Measurements from ENCODE around the gene CSF2RB.
"Not testable (repeated sequence)": the region's sequence is repeated elsewhere in the genome, so short reads cannot be mapped to it uniquely, and the experiment has no call there.

Gene CSF2RB

DNA sequence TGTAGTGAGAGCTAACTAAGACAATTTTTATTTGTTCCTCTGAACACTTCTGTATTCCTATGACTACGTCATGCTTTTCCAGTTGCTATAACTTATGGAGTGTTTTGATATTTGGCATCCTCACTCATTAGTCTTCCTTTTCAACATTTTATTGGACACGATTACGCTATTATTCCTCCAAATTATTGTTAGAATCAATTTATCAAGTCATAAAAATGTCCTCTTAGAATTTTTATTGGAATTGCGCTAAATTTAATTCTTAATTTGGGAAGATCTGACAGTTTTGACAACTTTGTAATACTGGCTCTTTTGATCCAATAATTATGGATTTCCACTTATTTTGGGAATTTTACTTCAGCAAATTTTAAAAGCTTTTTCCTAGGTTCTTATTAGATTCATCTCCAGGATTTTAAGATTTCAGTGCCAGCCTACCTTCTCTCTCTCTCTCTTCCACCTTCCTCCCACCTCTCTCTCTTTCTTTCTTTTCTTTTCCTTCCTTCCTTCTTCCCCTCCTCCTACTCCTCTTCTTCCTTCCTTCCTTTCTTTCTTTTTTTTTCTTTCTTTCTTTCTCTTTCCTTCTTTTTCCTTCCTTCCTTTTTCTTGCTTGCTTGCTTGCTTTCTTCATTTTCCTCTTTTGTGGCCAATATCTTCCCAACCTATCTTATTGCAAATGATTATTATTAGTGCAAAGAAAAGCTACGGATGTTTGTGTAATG is 55.0 kb downstream of the CSF2RB start:
- DNase-seq (ENCODE audit: low spot score), result no peak

DNA sequence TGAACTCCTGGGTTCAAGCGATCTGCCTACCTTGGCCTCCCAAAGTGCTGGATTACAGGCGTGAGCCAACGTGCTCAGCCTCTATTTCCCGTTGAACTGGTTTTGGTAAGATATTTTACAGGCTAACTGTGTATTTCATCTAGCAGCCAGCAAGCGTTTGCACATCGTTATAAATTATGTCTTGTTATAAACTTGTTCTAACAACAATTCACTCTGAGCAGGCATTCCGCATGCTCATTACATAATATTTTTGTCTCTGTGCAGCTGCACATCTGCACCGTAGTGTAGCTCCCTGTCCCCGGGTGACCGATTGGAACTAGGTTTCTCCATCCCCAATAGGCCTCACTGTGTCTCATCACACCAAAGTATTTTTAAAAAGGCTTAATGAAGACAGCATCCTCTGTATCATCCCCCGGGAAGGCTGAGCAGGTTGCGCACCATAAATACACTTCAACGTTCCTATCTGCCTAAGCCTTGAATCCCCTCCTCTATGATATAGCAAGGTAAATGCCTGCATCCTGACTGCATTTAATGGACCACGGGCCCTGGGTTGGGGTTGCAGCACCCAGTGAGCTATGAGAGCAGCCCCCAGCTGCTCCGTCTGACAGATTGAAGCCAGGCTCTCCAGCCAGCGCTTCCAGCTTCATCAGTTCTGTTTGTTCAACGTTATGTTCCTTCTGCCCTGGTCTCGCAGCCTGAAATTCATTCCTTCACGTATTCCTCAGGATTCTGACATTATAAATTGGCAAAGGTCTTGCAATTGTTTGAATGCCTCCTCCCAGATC is 58.1 kb downstream of the CSF2RB start:
- DNase-seq (ENCODE audit: low spot score), result no peak

DNA sequence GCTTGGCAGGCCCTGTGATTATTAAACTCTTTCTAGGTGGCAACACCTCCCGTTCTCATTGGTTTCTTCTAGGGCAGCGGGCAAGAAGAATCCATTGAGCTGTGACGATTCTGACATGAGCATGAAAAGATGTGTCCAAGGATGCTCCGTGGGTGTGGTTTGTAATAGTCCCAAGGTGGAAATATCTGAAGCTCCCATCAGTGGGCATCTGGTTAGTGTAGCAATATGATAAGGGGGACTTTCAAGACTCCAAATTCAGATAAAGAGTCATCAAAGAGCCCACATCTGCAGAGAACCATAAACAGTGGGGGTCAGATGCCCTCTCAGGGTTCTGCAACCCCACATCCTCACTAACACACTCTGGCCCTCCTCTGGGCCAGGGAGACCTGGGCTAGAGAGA is 63.2 kb downstream of the CSF2RB start:
- no peak for DNase-seq (ENCODE audit: low spot score)

DNA sequence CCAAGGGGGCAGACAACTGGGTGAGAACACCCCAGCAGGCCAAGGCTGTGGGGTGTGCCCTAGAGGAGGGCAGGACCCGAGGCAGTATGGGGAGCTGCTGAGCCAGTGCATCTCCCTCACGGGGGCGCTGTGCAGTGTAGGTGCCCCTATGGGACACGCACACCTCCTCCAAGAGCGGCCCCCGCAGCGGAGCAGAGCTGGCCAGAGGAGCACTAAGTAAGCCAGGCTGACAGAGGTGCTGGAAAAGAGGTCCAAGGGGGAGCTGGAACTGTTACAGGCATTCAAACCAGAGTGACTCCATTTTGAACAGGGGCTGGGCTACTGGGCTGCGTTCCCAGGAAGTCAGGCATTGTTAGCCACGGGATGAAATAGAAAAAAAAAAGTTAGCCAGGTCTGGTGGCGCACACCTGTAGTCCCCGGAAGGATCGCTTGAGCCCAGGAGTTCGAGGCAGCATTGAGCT is 64.0 kb downstream of the CSF2RB start:
- DNase-seq (ENCODE audit: low spot score), result peak; percentile 83

DNA sequence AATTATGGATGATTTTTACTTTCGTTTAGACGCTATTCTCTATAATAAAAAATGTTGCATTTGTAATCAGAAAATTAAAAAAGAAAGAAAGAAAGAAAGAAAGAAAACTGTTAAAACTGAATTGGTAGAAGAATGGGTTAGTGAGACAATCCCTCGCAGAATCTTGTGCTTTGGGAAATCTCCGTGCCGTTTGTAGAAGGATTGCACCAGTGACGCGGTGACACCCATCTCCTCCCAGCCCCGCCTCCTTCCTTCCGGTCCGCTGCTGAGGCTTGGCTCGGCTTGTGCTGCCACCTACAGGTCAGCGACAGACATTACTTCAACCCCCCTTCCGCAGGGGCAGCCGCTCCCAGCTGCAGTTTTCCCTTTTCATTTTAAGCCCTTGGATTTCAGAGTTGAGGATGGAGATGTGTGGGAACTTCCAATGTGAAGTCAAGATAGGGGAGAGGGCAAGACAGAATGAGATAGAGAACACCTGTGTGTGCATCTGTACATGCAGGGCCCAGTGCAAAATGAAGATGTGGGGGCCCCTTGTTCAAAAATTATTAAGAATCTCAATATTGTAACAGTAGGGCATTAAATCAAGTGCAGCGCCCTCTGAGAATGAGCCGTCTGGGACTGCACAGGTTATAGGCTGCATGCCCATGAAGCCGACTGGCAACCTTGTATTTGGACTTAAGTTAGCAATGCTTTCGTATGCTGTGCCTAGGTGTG is 64.7 kb downstream of the CSF2RB start:
- peak; percentile 95 for DNase-seq (ENCODE audit: low spot score)

DNA sequence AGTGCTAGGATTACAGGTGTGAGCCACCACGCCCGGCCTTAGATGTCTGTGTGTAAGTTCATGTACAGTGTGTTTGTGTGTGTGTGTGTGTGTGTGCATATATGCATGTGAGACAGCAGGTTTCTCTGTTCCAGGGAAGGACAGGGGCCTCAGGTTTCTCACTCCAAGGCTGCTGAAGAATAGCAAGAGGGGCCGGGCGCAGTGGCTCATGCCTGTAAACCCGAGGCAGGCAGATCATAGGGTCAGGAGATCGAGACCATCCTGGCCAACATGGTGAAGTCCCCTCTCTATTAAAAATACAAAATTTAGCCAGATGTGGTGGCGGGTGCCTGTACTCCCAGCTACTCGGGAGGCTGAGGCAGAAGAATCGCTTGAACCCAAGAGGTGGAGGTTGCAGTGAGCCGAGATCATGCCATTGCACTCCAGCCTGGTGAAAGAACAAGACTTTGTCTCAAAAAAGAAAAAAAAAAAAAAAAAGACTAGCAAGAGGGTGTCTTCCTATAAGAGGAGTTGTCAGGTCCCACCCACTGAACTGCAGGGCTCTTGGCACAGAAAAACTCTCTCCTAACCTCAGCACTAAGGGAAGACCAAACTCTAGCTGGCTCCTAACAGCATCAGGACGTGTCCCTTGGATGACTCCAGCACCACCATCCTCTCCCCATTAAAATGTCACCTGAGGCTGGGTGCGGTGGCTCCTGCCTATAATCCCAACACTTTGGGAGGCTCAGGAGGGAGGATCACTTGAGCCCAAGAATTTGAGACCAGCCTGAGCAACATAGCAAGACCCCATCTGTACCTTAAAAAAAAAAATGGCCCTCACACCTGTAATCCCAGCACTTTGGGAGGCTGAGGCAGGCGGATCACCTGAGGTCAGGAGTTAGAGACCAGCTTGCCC is 65.8 kb downstream of the CSF2RB start:
- DNase-seq (ENCODE audit: low spot score), result no peak

DNA sequence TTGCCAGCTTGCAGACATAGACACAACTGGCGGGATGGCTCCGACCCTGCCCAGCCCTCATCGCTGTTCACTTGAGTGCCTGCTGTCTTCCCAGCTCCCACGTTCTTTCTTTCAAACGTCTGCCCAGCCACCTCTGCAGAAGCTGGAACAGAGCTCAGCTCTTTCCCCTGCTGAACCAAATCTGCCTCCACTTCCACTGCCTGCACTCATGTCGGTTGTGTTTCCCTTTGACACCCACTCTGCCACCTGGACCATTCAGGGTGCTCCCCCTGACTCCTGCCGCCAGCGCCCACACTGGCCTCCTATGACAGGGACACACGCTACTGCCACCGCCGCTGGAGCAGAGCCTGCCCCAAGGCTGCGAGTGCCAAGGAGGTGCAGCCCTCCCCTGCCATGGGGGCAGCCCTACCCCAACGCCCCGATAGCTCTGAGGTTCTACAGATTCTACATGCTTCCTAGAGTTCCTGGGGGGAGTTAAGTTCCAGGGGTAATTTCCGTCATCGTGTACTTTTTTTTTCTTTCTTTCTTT is 67.9 kb downstream of the CSF2RB start:
- DNase-seq (ENCODE audit: low spot score), result no peak

DNA sequence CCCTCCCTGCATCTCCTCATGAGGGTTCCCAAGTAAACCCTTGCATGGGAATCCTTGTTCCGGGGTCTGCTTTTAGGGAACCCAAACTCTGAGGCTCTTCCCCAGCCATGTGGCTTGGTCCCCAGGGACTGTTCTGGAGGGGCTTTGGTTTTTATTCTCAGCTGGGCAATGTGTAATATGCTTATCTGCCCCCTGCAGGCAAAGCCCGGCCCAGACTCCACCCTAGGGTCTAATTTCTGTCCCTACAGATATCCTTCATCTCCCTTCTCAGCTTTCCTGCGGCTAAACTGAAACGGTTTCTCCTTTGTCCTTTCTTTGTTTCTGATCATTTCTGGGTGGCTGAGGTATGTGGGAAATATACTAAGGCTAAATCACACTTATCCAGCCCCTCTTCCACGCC is 68.7 kb downstream of the CSF2RB start:
- DNase-seq (ENCODE audit: low spot score), result no peak

DNA sequence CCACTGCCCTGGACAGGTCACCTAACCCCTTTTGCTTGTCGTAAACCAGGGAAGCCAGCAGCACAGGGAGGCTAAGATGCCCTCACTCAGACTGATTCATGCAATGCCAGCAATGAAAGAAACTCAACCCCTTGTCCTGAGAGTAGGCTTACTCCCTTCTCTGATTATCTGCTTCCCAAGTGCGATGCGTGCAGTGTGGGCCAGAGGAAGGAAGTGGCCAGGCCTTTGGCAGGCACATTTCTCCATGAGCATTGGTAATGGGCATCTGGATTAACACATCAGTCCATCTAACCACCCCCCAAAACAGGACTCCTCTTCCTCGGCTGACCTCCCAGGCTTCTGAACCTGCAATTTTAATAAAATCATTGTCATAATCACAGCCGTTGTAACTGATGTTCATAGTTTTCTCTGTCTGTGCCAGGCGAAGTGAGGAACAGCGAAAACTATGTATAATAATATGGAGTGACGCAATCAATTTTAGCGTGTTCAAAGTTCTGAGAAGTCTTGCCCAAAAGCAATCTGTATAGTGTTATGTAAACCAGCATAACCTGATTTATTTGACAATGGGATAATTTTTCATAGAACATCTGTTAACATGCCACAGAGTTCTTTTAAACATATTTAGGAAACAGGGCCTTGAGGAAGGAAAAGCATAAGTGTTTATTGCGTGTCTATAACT is 71.9 kb downstream of the CSF2RB start:
- no peak for DNase-seq (ENCODE audit: low spot score)

DNA sequence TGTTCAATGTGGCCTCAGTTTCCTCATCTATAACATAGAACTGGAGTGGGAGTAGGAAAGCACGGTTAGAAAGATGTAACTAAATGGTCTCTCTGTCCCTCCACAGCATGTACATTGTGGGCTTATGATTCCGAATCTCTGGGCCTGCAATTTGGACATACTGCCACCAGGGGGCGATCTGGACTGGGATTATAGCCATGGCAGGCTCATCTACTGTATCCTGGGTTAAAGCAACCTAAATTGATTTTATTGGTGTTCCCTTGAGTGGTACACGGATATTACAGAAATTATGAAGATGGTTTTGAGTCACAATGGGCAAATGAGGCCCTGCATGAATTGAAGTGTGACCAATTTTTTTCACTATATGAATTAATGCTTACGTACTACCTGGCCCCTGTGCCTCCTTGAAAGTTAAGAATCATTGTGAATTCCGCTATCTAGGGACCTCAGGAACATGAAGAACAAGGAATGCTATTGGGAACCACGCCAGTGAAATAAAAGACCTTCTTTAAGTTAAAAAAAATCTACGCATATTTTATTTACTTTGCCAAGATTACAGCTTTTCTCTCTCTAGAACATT is 72.9 kb downstream of the CSF2RB start:
- peak; percentile 68 for DNase-seq (ENCODE audit: low spot score)

DNA sequence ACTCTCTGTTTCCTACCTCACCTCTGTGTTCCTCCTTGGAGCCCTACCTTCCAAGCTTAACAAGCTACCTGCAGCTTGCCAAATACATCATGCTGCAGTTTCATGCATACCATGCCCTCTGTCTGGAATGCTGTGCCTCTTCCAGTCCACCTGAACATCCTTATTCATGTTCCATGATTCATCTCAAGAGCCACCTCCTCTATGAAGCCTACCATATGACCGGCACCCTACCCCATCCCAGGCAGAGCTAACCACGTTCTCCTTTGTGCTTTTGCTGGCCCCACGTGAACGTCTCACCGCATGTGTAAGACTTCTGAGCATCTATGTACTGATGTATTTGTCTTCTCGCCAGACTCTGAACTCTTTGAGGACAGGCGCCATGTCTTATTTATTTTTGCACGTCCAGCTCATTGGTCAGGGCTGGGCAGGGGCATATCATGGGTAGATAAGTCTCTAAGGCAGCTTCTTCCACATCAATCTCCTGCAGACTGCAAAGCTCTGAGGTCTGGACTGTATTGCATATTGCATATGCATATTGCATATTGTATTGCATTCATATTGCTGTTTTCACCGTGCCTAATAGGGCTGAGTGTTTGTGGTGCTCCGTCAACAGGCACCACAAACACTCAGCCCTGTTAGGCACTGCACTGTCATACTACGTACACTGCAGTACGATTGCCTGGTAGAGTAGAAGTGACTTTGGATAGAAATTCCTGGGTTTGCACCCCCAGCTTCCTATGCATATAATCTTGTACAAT is 74.8 kb downstream of the CSF2RB start:
- no peak for DNase-seq (ENCODE audit: low spot score)

DNA sequence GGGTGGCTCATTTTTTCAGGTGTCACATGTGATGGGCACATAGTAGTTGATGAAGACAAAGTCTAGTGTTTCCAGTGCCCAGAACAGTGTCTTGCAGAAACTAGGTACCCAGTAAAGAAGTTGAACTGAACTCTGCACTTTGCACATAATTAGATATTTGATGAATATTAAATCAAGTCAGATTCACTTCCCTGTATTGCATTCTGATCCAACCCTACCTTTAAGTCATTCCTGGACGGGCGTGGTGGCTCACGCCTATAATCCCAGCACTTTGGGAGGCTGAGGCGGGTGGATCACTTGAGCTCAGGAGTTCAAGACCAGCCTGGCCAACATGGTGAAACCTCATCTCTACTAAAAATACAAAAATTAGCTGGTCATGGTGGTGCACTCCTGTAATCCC is 75.6 kb downstream of the CSF2RB start:
- DNase-seq (ENCODE audit: low spot score), result not testable (repeated sequence)
